Fibroblast of villous mesenchyme (primary cell): Measurements from ENCODE around the gene ABLIM2. TPM values are rescaled to one million over a fixed set of nuclear protein-coding genes. Genes with fewer than 3 reads are reported as not detected.

Experiments
- DNase-seq: peaks from one replicate; pipeline ENCODE4 v3.0.0-alpha.2; 2010; ENCODE audit warnings: low read depth
- H3K4me3 ChIP-seq: 2 replicates; pipeline ENCODE4 v1.5.1; 2011; ENCODE audit warnings: low read depth, mild to moderate bottlenecking, low read length
- CTCF ChIP-seq: IDR thresholded peaks from 2 replicates; pipeline ENCODE4 v1.5.1; 2012; ENCODE audit warnings: low read depth, mild to moderate bottlenecking, low read length; ENCODE audit not compliant: insufficient read depth
- total RNA-seq: library from RNA; depleted of rRNA; stranded (reverse); fragments of >200 nt; gene quantifications from 2 replicates; pipeline ENCODE4 v1.2.3, GENCODE V29; 2012

The ABLIM2 gene
- total RNA-seq, 1 donor = under 0.01 TPM

GRCh38 chr4:8101213-8102075 lies 57.2 kb downstream of the ABLIM2 start:
- no peak overlapping the region for H3K4me3 ChIP-seq
- no peak for TF ChIP-seq CTCF
- DNase-seq = peak; percentile 68

DNA sequence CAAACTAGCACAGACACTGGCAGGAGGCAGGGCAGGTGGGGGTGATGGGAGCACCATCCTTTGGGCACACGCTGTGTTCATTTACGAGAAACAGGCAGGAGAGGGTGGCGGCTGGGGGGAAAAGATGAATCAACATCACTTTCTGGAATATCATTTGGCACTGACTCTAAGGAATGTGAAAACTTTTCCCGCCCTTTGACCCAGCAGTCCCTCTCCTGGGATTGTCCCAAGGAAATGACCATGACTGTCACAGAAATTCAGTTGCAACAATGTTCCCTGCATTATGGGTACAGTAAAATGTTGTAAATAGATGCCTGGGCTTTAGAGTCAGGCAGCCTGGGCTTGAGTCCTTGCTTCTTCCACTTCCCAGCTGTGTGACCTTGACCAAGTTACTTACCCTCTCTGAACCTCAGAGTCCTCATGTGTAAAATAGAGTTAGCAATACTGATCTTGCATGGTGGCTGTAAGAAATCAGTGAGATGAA lies 58.6 kb downstream of the ABLIM2 start:
- H3K4me3 ChIP-seq = no peak overlapping the region
- no peak for TF ChIP-seq CTCF
- peak; percentile 8 for DNase-seq

- H3K4me3 ChIP-seq = no peak overlapping the region
- no peak for TF ChIP-seq CTCF
- no peak for DNase-seq
Observed at GRCh38 chr4:8098506-8098905, 60.1 kb downstream of the ABLIM2 start.

DNA sequence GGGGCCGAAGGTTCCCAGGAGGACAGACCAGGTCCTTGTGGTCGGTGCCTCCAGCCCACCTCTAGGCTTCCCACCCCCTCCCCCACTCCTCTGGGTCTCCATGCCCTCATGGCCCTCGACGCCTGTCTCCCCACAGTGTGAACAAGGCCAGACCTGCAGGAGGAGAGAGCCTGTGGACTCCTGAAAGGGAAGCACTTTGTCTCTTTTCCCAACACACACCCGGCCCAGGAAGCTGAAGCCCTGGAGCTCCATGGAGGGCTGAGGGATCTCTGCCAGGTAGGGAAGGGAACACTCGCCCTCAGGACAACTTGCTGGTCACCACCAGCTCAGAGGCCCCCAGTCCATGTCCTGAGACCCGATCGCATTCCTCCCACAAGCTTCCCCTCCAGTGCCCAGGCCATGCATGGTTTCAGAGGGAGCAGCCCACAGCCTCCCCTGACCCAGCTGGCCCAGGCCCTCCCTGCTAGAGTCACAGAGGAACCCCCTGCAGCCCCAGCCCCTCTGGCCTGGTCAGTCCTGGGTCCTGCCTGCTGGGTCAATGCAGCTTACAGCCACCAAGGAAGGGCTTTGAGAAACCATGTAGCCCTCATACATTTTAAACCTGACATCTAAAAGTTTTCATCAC lies 60.8 kb downstream of the ABLIM2 start:
- no peak for DNase-seq
- no peak for TF ChIP-seq CTCF
- no peak overlapping the region for H3K4me3 ChIP-seq

GRCh38 chr4:8097141-8097541 lies 61.5 kb downstream of the ABLIM2 start:
- no peak for TF ChIP-seq CTCF
- no peak for DNase-seq
- H3K4me3 ChIP-seq = no peak overlapping the region

- no peak overlapping the region for H3K4me3 ChIP-seq
- no peak for DNase-seq
- TF ChIP-seq CTCF = no peak
Observed at GRCh38 chr4:8096690-8097061, 61.9 kb downstream of the ABLIM2 start.
